Smooth muscle cell (in vitro differentiated cells): ENCODE results near the gene APOLD1. TPM values are rescaled to one million over a fixed set of nuclear protein-coding genes. Genes with fewer than 3 reads are reported as not detected.
"Not testable (repeated sequence)": the region's sequence is repeated elsewhere in the genome, so short reads cannot be mapped to it uniquely, and the experiment has no call there.

Experiments
- DNase-seq: peaks from one replicate; lab custom pipeline; 2025; ENCODE audit not compliant: unreplicated experiment; lab: John Stamatoyannopoulos, UW
- H2AFZ ChIP-seq: fragments of 200-600 bp; sonication (generic); 2 replicates; pipeline ENCODE4 v1.6.0; 2016; ENCODE audit warnings: antibody characterized with exemption, low read depth, mild to moderate bottlenecking
- H3F3A ChIP-seq: fragments of 200-600 bp; sonication (generic); 2 replicates; pipeline ENCODE4 v1.6.0; 2017; ENCODE audit warnings: antibody characterized with exemption, low read depth
- H3K27ac ChIP-seq: fragments of 200-600 bp; sonication (generic); 2 replicates; pipeline ENCODE4 v1.5.1; 2016; ENCODE audit warnings: low read depth, mild to moderate bottlenecking
- H3K27me3 ChIP-seq: fragments of 200-600 bp; sonication (generic); 2 replicates; pipeline ENCODE4 v1.6.1; 2016; ENCODE audit warnings: low read depth, mild to moderate bottlenecking
- H3K36me3 ChIP-seq: fragments of 200-600 bp; sonication (generic); 2 replicates; pipeline ENCODE4 v1.5.1; 2016; ENCODE audit warnings: low read depth
- H3K4me1 ChIP-seq: fragments of 200-600 bp; sonication (generic); 2 replicates; pipeline ENCODE4 v1.5.1; 2016; ENCODE audit warnings: low read depth
- H3K4me2 ChIP-seq: fragments of 200-600 bp; sonication (generic); 2 replicates; pipeline ENCODE4 v1.6.0; 2016; ENCODE audit warnings: mild to moderate bottlenecking
- H3K4me3 ChIP-seq: fragments of 200-600 bp; sonication (generic); 2 replicates; pipeline ENCODE4 v1.5.1; 2016; ENCODE audit warnings: mild to moderate bottlenecking
- H3K79me2 ChIP-seq: fragments of 200-600 bp; sonication (generic); 2 replicates; pipeline ENCODE4 v1.6.0; 2016; ENCODE audit warnings: low read depth, mild to moderate bottlenecking
- H3K9ac ChIP-seq: fragments of 200-600 bp; sonication (generic); 2 replicates; pipeline ENCODE4 v1.6.0; 2016; ENCODE audit warnings: low read depth
- H3K9me3 ChIP-seq: fragments of 200-600 bp; sonication (generic); replicated peaks from 2 replicates; pipeline ENCODE4 v1.5.1; 2016; ENCODE audit warnings: low read depth
- H4K20me1 ChIP-seq: fragments of 200-600 bp; sonication (generic); 2 replicates; pipeline ENCODE4 v1.6.0; 2016; ENCODE audit warnings: low read depth
- CTCF ChIP-seq: fragments of 200-600 bp; sonication (generic); IDR thresholded peaks from 2 replicates; pipeline ENCODE4 v1.5.1; 2017; ENCODE audit warnings: borderline replicate concordance, mild to moderate bottlenecking, antibody characterized with exemption; ENCODE audit not compliant: insufficient read depth, poor library complexity, severe bottlenecking
- WGBS: methylation state at CpG from one replicate; pipeline ENCODE4 v1.1.7; 2016; ENCODE audit warnings: low lambda C conversion rate; 5-methylcytosine and 5-hydroxymethylcytosine counted together
- polyA plus RNA-seq: library from polyadenylated mRNA; unstranded; fragments of >200 nt; fragmentation: Nextera tagmentation; extraction: Ambion mirVana; gene quantifications from 2 replicates; pipeline ENCODE4 v1.2.1, GENCODE V29; 2016
- total RNA-seq: library from RNA; depleted of rRNA; stranded (reverse); fragments of >200 nt; gene quantifications from 2 replicates; pipeline ENCODE4 v1.2.3, GENCODE V29; 2014

Gene APOLD1
- total and polyA plus RNA-seq, 2 experiments from 2014 or later, result 0.99 to 1.8 TPM

GRCh38 chr12:12806784-12807516 lies 21.5 kb downstream of the APOLD1 start:
- TF ChIP-seq CTCF, result no peak
- no peak overlapping the region for H3K4me2 ChIP-seq
- no peaks in the 10 kb centered on the region for H3K27me3 ChIP-seq
- DNase-seq, result no peak
- H3K36me3 ChIP-seq, result no peaks in the 10 kb centered on the region
- H4K20me1 ChIP-seq, result no peaks in the 10 kb centered on the region
- H3F3A ChIP-seq, result peaks cover 3% of the 10 kb centered on the region
- WGBS, result 76% methylated on average over 8 of the region's 8 CpGs
- no peak overlapping the region for H2AFZ ChIP-seq
- H3K9ac ChIP-seq, result no peak overlapping the region
- no peak overlapping the region for H3K27ac ChIP-seq
- no peak overlapping the region for H3K4me3 ChIP-seq
- H3K4me1 ChIP-seq, result peaks cover 8% of the 10 kb centered on the region
- no peaks in the 10 kb centered on the region for H3K9me3 ChIP-seq
- no peaks in the 10 kb centered on the region for H3K79me2 ChIP-seq

GRCh38 chr12:12807517-12807903 lies 22.1 kb downstream of the APOLD1 start:
- H3K9ac ChIP-seq, H3F3A ChIP-seq, H3K4me3 ChIP-seq, H3K4me2 ChIP-seq, H3K27me3 ChIP-seq, H3K36me3 ChIP-seq, H3K79me2 ChIP-seq, H3K9me3 ChIP-seq, H2AFZ ChIP-seq, H3K4me1 ChIP-seq, H4K20me1 ChIP-seq, DNase-seq, H3K27ac ChIP-seq: not testable (repeated sequence)
- 91% methylated on average over 3 of the region's 3 CpGs for WGBS

- Histone ChIP-seq H3K27ac (peak overlapping the region; percentile 28), H3K4me1 (peaks cover 8% of the 10 kb centered on the region), H3K4me3 (no peak overlapping the region), H3K4me2 (peak overlapping the region; percentile 15), H3K9me3 (no peaks in the 10 kb centered on the region), H3K36me3 (no peaks in the 10 kb centered on the region), H3K9ac (no peak overlapping the region), H4K20me1 (no peaks in the 10 kb centered on the region), H3K27me3 (no peaks in the 10 kb centered on the region), H3F3A (peaks cover 3% of the 10 kb centered on the region), H2AFZ (peak overlapping the region; percentile 6), H3K79me2 (no peaks in the 10 kb centered on the region)
- TF ChIP-seq CTCF, result no peak
- no peak for DNase-seq
- WGBS, result 76% methylated on average over 11 of the region's 11 CpGs
Measured at GRCh38 chr12:12807970-12808702, 22.7 kb downstream of the APOLD1 start.

GRCh38 chr12:12810553-12811021 lies 25.1 kb downstream of the APOLD1 start:
- no peaks in the 10 kb centered on the region for H3K9me3 ChIP-seq
- no peak for DNase-seq
- H3K36me3 ChIP-seq, result no peaks in the 10 kb centered on the region
- 73% methylated on average over 10 of the region's 10 CpGs for WGBS
- H3K27me3 ChIP-seq, result no peaks in the 10 kb centered on the region
- H2AFZ ChIP-seq, result no peak overlapping the region
- H3K4me1 ChIP-seq, result peaks cover 11% of the 10 kb centered on the region
- peaks cover 3% of the 10 kb centered on the region for H3F3A ChIP-seq
- H4K20me1 ChIP-seq, result no peaks in the 10 kb centered on the region
- H3K9ac ChIP-seq, result no peak overlapping the region
- no peak for TF ChIP-seq CTCF
- peaks cover 24% of the 10 kb centered on the region for H3K79me2 ChIP-seq
- H3K4me3 ChIP-seq, result no peak overlapping the region
- H3K27ac ChIP-seq, result no peak overlapping the region
- no peak overlapping the region for H3K4me2 ChIP-seq
